Stomach (tissue), 4 donors: ENCODE measurements around the gene CGB2.

ENCODE experiments used
- CTCF ChIP-seq, 7 experiments: fragments of 450-650 bp in 4 of 7; fragments of 200-600 bp in 3 of 7; sonication (generic) in 3 of 7; IDR thresholded peaks; one replicate each; pipeline ENCODE4 v1.5.1; 2016 to 2019; ENCODE audit warnings: antibody characterized with exemption in 7 of 7, control low read depth in 2 of 7, mild to moderate bottlenecking in 1 of 7
- EP300 ChIP-seq: sonication (generic); formaldehyde crosslinking; IDR thresholded peaks from one replicate; pipeline ENCODE4 v1.6.1; 2017; ENCODE audit warnings: antibody characterized with exemption
- POLR2A ChIP-seq, 4 donors: fragments of 450-650 bp; IDR thresholded peaks; one replicate each; pipeline ENCODE4 v1.6.1; 2016; ENCODE audit warnings: antibody characterized with exemption in 4 of 4, control low read depth in 2 of 4, mild to moderate bottlenecking in 1 of 4, moderate library complexity in 1 of 4

GRCh38 chr19:49020342-49020741, 11.3 kb upstream of the CGB2 start:
- TF ChIP-seq POLR2A (IDR thresholded peaks at IDR 0.05) (no peak), CTCF (IDR thresholded peaks at IDR 0.05) (no peak), EP300 (no peak)
